PC-9 (cell line): Measurements from ENCODE around the gene PI4KA. TPM values are rescaled to one million over a fixed set of nuclear protein-coding genes. Genes with fewer than 3 reads are reported as not detected.

Source experiments
- BruUV-seq: library from RNA; stranded (reverse); fragments of 400-500 nt; replicated peaks from 2 replicates; lab custom pipeline; 2021; lab: Mats Ljungman, UMichigan
- CTCF ChIA-PET: fragments of 300-600 bp; sonication (Branson Sonifier 250); formaldehyde crosslinking; loops from one replicate; lab custom pipeline; 2022; ENCODE audit warnings: antibody characterized with exemption; lab: Charles Lee
- POLR2A ChIA-PET: fragments of 300-600 bp; sonication (Branson Sonifier 250); formaldehyde crosslinking; loops from one replicate; lab custom pipeline; 2022; ENCODE audit warnings: antibody characterized with exemption; ENCODE audit not compliant: unreplicated experiment; lab: Charles Lee
- DNase-seq, 2 experiments: peaks; one replicate each; pipeline versions ENCODE4 v3.0.0 to v3.0.0-alpha.2; 2015 to 2022; ENCODE audit warnings: mixed read lengths in 1 of 2
- H2AFZ ChIP-seq: fragments of 200-600 bp; sonication (generic); 2 replicates; pipeline ENCODE4 v1.8.1; 2017; ENCODE audit warnings: antibody characterized with exemption
- H3F3A ChIP-seq: fragments of 200-600 bp; sonication (generic); 2 replicates; pipeline ENCODE4 v1.8.1; 2017; ENCODE audit warnings: antibody characterized with exemption, mild to moderate bottlenecking, low read depth; ENCODE audit not compliant: insufficient read depth
- H3K27ac ChIP-seq: fragments of 200-600 bp; sonication (generic); 2 replicates; pipeline ENCODE4 v1.6.1; 2016; ENCODE audit warnings: mixed run types
- H3K27me3 ChIP-seq: fragments of 200-600 bp; sonication (generic); 2 replicates; pipeline ENCODE4 v1.6.1; 2016; ENCODE audit warnings: low read depth, mixed run types; ENCODE audit not compliant: insufficient read depth
- H3K36me3 ChIP-seq: fragments of 200-600 bp; sonication (generic); 2 replicates; pipeline ENCODE4 v1.6.1; 2016; ENCODE audit warnings: low read depth, mixed run types
- H3K4me1 ChIP-seq: fragments of 200-600 bp; sonication (generic); replicated peaks from 2 replicates; pipeline ENCODE4 v1.6.1; 2016; ENCODE audit warnings: mixed run types; ENCODE audit not compliant: insufficient read depth
- H3K4me2 ChIP-seq: fragments of 200-600 bp; sonication (generic); 2 replicates; pipeline ENCODE4 v1.6.1; 2017; ENCODE audit warnings: mixed run types
- H3K4me3 ChIP-seq: fragments of 200-600 bp; sonication (generic); 2 replicates; pipeline ENCODE4 v1.6.1; 2016; ENCODE audit warnings: mixed run types
- H3K79me2 ChIP-seq: fragments of 200-600 bp; sonication (generic); 2 replicates; pipeline ENCODE4 v1.6.1; 2017; ENCODE audit warnings: low read depth, mixed run types
- H3K9me2 ChIP-seq: fragments of 200-600 bp; sonication (generic); 2 replicates; pipeline ENCODE4 v1.8.1; 2017; ENCODE audit warnings: mild to moderate bottlenecking; ENCODE audit not compliant: insufficient read depth
- H3K9me3 ChIP-seq: fragments of 200-600 bp; sonication (generic); 2 replicates; pipeline ENCODE4 v1.8.1; 2016; ENCODE audit warnings: low read depth; ENCODE audit not compliant: insufficient read depth
- H4K20me1 ChIP-seq: fragments of 200-600 bp; sonication (generic); 2 replicates; pipeline ENCODE4 v1.8.1; 2017; ENCODE audit not compliant: insufficient read depth
- CTCF ChIP-seq: fragments of 200-600 bp; sonication (generic); conservative IDR thresholded peaks from 2 replicates; pipeline ENCODE4 v1.6.1; 2017; ENCODE audit warnings: mixed run types, antibody characterized with exemption, mild to moderate bottlenecking, moderate library complexity
- EZH2 ChIP-seq: fragments of 200-600 bp; sonication (generic); IDR thresholded peaks from 2 replicates; pipeline ENCODE4 v1.8.0; 2017; ENCODE audit warnings: antibody characterized with exemption, low read depth
- intact Hi-C: fragments of 100-400 bp; cut with micrococcal nuclease; formaldehyde crosslinking; loops from one replicate; pipeline ENCODE4 v1.10.0; 2022; ENCODE audit not compliant: unreplicated experiment
- total RNA-seq: library from RNA; stranded (reverse); gene quantifications from 2 replicates; pipeline ENCODE4 v1.2.3, GENCODE V29; 2021

Gene PI4KA
- total RNA-seq, 1 experiment from 2014 or later = 27.9 TPM

DNA sequence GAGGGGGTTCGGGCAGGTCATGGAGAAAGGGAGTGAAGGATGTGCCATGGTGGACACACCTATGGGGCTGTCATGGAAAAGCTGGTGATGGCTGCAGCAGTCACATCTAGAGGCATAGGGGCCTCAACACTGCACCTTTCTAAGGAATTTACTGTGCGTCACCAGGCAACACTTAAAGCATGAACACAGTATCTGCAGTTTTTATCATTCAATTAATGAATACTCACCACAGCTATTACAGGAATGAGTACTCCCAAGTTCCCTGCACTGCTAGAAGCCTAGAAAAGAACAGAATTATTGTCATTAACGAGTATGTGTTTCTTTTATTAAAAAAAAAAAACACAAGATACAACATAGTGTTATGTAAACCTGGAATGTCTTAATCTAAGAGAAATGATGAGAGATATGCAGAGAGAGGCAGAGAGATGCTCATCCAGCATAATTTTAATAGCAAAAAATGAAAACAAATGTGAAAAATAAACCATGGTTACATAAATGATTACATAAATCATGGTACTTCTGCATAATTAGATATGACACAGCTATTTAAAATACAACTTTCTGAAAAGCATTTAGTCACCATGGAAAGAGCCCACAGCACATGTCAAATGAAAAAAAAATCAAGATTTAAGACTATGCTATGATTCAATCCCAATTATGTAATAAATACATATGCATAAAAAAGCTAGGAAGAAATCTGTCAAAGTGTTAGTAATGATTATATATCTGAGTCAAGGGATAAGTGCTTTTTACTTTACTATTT is 65.5 kb downstream of the PI4KA start:
- Histone ChIP-seq H3F3A (no peaks in the 10 kb centered on the region), H3K36me3 (no peaks in the 10 kb centered on the region), H3K27ac (no peak overlapping the region), H3K79me2 (no peaks in the 10 kb centered on the region), H3K9me3 (no peaks in the 10 kb centered on the region), H3K27me3 (no peaks in the 10 kb centered on the region), H3K4me3 (no peak overlapping the region), H3K9me2 (no peaks in the 10 kb centered on the region), H2AFZ (no peak overlapping the region), H3K4me1 (no peaks in the 10 kb centered on the region), H4K20me1 (no peaks in the 10 kb centered on the region), H3K4me2 (no peak overlapping the region)
- ChIA-PET CTCF (no interaction called here), POLR2A (no interaction called here)
- no peak for TF ChIP-seq EZH2
- no peak for TF ChIP-seq CTCF
- intact Hi-C loops = loop anchor here (10.0 kb wide), 1 partner anchor 312 kb away; no protein-coding TSS in a partner anchor
- no peak for DNase-seq
- BruUV-seq = no TSS peak

DNA sequence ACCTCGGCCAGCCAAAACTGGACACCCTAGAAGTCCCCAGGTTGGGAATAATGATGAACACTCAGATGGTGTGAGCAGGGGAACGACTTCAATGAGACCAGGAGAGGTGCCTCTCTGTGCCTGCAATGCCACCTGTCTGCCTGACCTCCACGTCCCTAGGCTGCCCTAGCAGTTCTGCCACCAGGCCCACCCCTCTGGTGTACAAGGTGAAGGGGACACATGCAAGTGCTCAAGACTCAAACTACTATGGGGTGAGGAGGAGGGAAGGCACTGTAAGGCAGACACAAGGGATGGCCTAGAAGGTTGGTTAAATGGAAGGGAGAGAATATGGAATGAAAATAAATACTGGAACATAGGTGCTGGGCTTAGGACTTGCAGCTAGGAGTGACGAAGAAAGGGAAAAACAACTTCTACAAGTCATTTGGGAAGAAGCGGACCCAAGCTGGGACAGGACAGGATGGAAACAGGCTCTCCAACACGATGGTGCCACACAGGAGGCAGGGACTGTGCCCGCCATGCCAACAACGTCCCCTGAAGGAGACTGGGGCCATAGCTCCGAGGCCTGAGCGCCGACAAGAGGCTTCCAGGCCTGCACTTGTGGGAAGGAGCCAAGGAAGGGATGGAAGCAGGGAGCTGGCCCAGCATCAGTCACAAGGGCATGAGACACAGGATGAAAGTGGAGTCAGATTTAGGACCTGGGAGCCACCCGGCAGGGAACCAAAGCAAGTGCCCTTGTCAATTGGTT is 66.2 kb downstream of the PI4KA start:
- no peaks in the 10 kb centered on the region for H3K27me3 ChIP-seq
- no peaks in the 10 kb centered on the region for H3K4me1 ChIP-seq
- DNase-seq = no peak
- H3K79me2 ChIP-seq = no peaks in the 10 kb centered on the region
- no peaks in the 10 kb centered on the region for H3F3A ChIP-seq
- TF ChIP-seq CTCF = no peak
- TF ChIP-seq EZH2 = no peak
- H3K4me3 ChIP-seq = no peak overlapping the region
- ChIA-PET POLR2A (no interaction called here), CTCF (no interaction called here)
- H4K20me1 ChIP-seq = no peaks in the 10 kb centered on the region
- no peaks in the 10 kb centered on the region for H3K9me3 ChIP-seq
- H3K27ac ChIP-seq = no peak overlapping the region
- intact Hi-C loops = loop anchor here (10.0 kb wide), 1 partner anchor 312 kb away; no protein-coding TSS in a partner anchor
- no peak overlapping the region for H3K4me2 ChIP-seq
- no peak overlapping the region for H2AFZ ChIP-seq
- no peaks in the 10 kb centered on the region for H3K36me3 ChIP-seq
- H3K9me2 ChIP-seq = no peaks in the 10 kb centered on the region
- BruUV-seq = no TSS peak

GRCh38 chr22:20788627-20789344 is 69.8 kb downstream of the PI4KA start:
- intact Hi-C loops = no loop called here
- no peaks in the 10 kb centered on the region for H3K9me2 ChIP-seq
- H3K4me2 ChIP-seq = no peak overlapping the region
- DNase-seq = no peak
- no peaks in the 10 kb centered on the region for H3K79me2 ChIP-seq
- no peak overlapping the region for H3K4me3 ChIP-seq
- H2AFZ ChIP-seq = no peak overlapping the region
- H3K27ac ChIP-seq = no peak overlapping the region
- no peaks in the 10 kb centered on the region for H4K20me1 ChIP-seq
- H3K36me3 ChIP-seq = no peaks in the 10 kb centered on the region
- H3K27me3 ChIP-seq = no peaks in the 10 kb centered on the region
- TF ChIP-seq EZH2 = no peak
- no TSS peak for BruUV-seq
- H3K9me3 ChIP-seq = no peaks in the 10 kb centered on the region
- ChIA-PET CTCF (no interaction called here), POLR2A (no interaction called here)
- no peaks in the 10 kb centered on the region for H3K4me1 ChIP-seq
- no peaks in the 10 kb centered on the region; the same call in 1 of the 2 replicates for H3F3A ChIP-seq
